AG09319 (cell line): ENCODE data around the gene EVC2.

ENCODE experiments used
- DNase-seq: peaks from one replicate; pipeline ENCODE4 v3.0.0-alpha.2; 2010; ENCODE audit warnings: low read depth; ENCODE audit errors: extremely low read depth
- CTCF ChIP-seq: IDR thresholded peaks from 2 replicates; pipeline ENCODE4 v1.5.1; 2011; ENCODE audit warnings: low read depth, mild to moderate bottlenecking, inconsistent platforms, low read length, moderate library complexity

EVC2 gene

GRCh38 chr4:5719350-5720055, 11.1 kb upstream of the EVC2 start:
- TF ChIP-seq CTCF, result no peak
- no peak for DNase-seq

GRCh38 chr4:5718411-5718810, 10.1 kb upstream of the EVC2 start:
- no peak for DNase-seq
- TF ChIP-seq CTCF, result no peak

GRCh38 chr4:5717449-5718158, 9.2 kb upstream of the EVC2 start:
- TF ChIP-seq CTCF, result no peak
- no peak for DNase-seq

GRCh38 chr4:5716391-5716790, 8.0 kb upstream of the EVC2 start:
- DNase-seq, result no peak
- TF ChIP-seq CTCF, result no peak

- TF ChIP-seq CTCF, result no peak
- no peak for DNase-seq
Observed at GRCh38 chr4:5715357-5715756, 7.0 kb upstream of the EVC2 start.

- no peak for TF ChIP-seq CTCF
- no peak for DNase-seq
Observed at GRCh38 chr4:5713861-5714260, 5.5 kb upstream of the EVC2 start.

GRCh38 chr4:5712931-5713330, 4.6 kb upstream of the EVC2 start:
- no peak for TF ChIP-seq CTCF

More at GRCh38 chr4:5712931-5713330, 4.6 kb upstream of the EVC2 start:
- DNase-seq, result no peak
